K562 (cell line): ENCODE results near the gene APP. TPM values are rescaled to one million over a fixed set of nuclear protein-coding genes. Genes with fewer than 3 reads are reported as not detected.

Experiments
- ATAC-seq: fragments of 200-7000 bp; cut with Tn5 transposase; 3 replicates; pipeline ENCODE4 v1.9.1; 2020; ENCODE audit warnings: moderate library complexity
- BruUV-seq: library from RNA; stranded (reverse); fragments of 400-500 nt; replicated peaks from 2 replicates; lab custom pipeline; 2021; lab: Mats Ljungman, UMichigan
- CTCF ChIA-PET: fragments of 300-600 bp; formaldehyde crosslinking; extraction: SDS; loops from one replicate; lab custom pipeline; 2021; ENCODE audit warnings: low intra/inter-chr PET ratio; lab: Yijun Ruan, JAX
- POLR2A ChIA-PET: fragments of 300-600, 350-650 bp; sonication (Branson Sonifier 250); formaldehyde crosslinking; extraction: SDS; loops from one replicate; lab custom pipeline; 2021; ENCODE audit warnings: antibody characterized with exemption, inconsistent platforms; lab: Yijun Ruan, JAX
- DNase-seq, 4 experiments: peaks; one replicate each; pipeline versions ENCODE4 v3.0.0 to v3.0.0-alpha.2; 2011 to 2018; ENCODE audit warnings: low spot score in 3 of 4, mixed read lengths in 3 of 4; ENCODE audit errors: extremely low read depth in 1 of 4
- FAIRE-seq: peaks from 2 replicates; lab custom pipeline; 2011; peaks lifted over from hg19 to GRCh38; lab: Jason Lieb, UNC
- H2AFZ ChIP-seq: 2 replicates; pipeline ENCODE4 v1.6.0; 2011; ENCODE audit warnings: low read depth, low read length, control low read depth, inconsistent platforms
- H3K27ac ChIP-seq: fragments of 200-600 bp; 3 replicates; pipeline ENCODE4 v1.8.0; 2011; ENCODE audit warnings: low read depth, mild to moderate bottlenecking, control low read depth, inconsistent platforms, low read length, moderate library complexity, mixed read lengths; ENCODE audit errors: extremely low read depth
- H3K27me3 ChIP-seq, 2 experiments: fragments of 300-600 bp in 1 of 2; 2 replicates in 1 of 2; 3 replicates in 1 of 2; pipeline versions ENCODE4 v1.6.0 to v1.8.0; 2011; ENCODE audit warnings: inconsistent platforms in 2 of 2, low read length in 2 of 2, mild to moderate bottlenecking in 1 of 2, mixed read lengths in 1 of 2, moderate library complexity in 1 of 2; ENCODE audit not compliant: control insufficient read depth in 2 of 2, insufficient read depth in 2 of 2
- H3K36me3 ChIP-seq: fragments of 300-600 bp; 3 replicates; pipeline ENCODE4 v1.8.0; 2011; ENCODE audit warnings: mild to moderate bottlenecking, low read length, inconsistent platforms; ENCODE audit not compliant: control insufficient read depth, insufficient read depth
- H3K4me1 ChIP-seq, 2 experiments: fragments of 200-600 bp in 1 of 2; replicated peaks in 1 of 2; 2 replicates in 1 of 2; 3 replicates in 1 of 2; pipeline versions ENCODE4 v1.5.1 to v1.8.0; 2011; ENCODE audit warnings: inconsistent platforms in 2 of 2, low read length in 2 of 2, mild to moderate bottlenecking in 1 of 2, mixed read lengths in 1 of 2, moderate library complexity in 1 of 2; ENCODE audit not compliant: control insufficient read depth in 2 of 2, insufficient read depth in 2 of 2
- H3K4me2 ChIP-seq: 2 replicates; pipeline ENCODE4 v1.6.1; 2011; ENCODE audit warnings: low read length, control low read depth, inconsistent platforms, mixed read lengths; ENCODE audit not compliant: insufficient read depth
- H3K4me3 ChIP-seq: fragments of 200-600 bp; sonication (generic), shearing (Covaris generic); 2 replicates; pipeline ENCODE4 v1.5.1; 2016; ENCODE audit warnings: control low read depth, inconsistent platforms
- H3K79me2 ChIP-seq: fragments of 200-600 bp; 3 replicates; pipeline ENCODE4 v1.8.0; 2011; ENCODE audit warnings: low read length, inconsistent platforms; ENCODE audit not compliant: control insufficient read depth, insufficient read depth
- H3K9ac ChIP-seq, 2 experiments: 2 replicates each; pipeline versions ENCODE4 v1.6.0 to v1.6.1; 2011; ENCODE audit warnings: low read depth in 2 of 2, low read length in 2 of 2, control low read depth in 1 of 2, inconsistent platforms in 1 of 2, mild to moderate bottlenecking in 1 of 2, mixed read lengths in 1 of 2; ENCODE audit not compliant: insufficient read depth in 1 of 2
- H3K9me1 ChIP-seq: one replicate; pipeline ENCODE4 v1.6.0; 2011; ENCODE audit warnings: inconsistent platforms, mild to moderate bottlenecking, low read length, moderate library complexity; ENCODE audit not compliant: control insufficient read depth, insufficient read depth
- H3K9me3 ChIP-seq: replicated peaks from 2 replicates; pipeline ENCODE4 v1.5.1; 2011; ENCODE audit warnings: low read depth, low read length, inconsistent platforms; ENCODE audit not compliant: control insufficient read depth, insufficient read depth
- H4K20me1 ChIP-seq: replicated peaks from 2 replicates; pipeline ENCODE4 v1.6.1; 2011; ENCODE audit warnings: low read length, inconsistent platforms, mixed read lengths; ENCODE audit not compliant: control insufficient read depth, insufficient read depth
- KAT7 ChIP-seq: sonication (generic); formaldehyde crosslinking; IDR thresholded peaks from 2 replicates; pipeline ENCODE4 v1.8.0; 2022; ENCODE audit warnings: missing genetic modification reagents, mild to moderate bottlenecking, borderline replicate concordance
- MED1 ChIP-seq: sonication (generic); formaldehyde crosslinking; IDR thresholded peaks from 2 replicates; pipeline ENCODE4 v1.8.1; 2023; ENCODE audit warnings: missing genetic modification reagents, borderline replicate concordance
- SMARCE1 ChIP-seq: fragments of 450-650 bp; IDR thresholded peaks from 2 replicates; pipeline ENCODE4 v1.7.1; 2016; ENCODE audit warnings: mild to moderate bottlenecking
- SNIP1 ChIP-seq: fragments of 450-650 bp; IDR thresholded peaks from 2 replicates; pipeline ENCODE4 v1.7.1; 2017; ENCODE audit warnings: low read depth, mild to moderate bottlenecking
- TAL1 ChIP-seq: fragments of 450-650 bp; IDR thresholded peaks from 2 replicates; pipeline ENCODE4 v1.6.1; 2016; ENCODE audit warnings: mild to moderate bottlenecking
- YBX1 ChIP-seq: fragments of 450-650 bp; IDR thresholded peaks from 2 replicates; pipeline ENCODE4 v1.7.1; 2016; ENCODE audit warnings: mild to moderate bottlenecking
- ZNF143 ChIP-seq: sonication (generic); formaldehyde crosslinking; IDR thresholded peaks from 2 replicates; pipeline ENCODE4 v1.9.0; 2022; ENCODE audit warnings: mild to moderate bottlenecking, missing genetic modification reagents
- ZNF282 ChIP-seq: sonication (generic); formaldehyde crosslinking; IDR thresholded peaks from 2 replicates; pipeline ENCODE4 v1.8.1; 2023; ENCODE audit warnings: missing genetic modification reagents
- ZNF561 ChIP-seq: fragments of 450-650 bp; formaldehyde crosslinking; conservative IDR thresholded peaks from 2 replicates; pipeline ENCODE4 v1.4.0; 2020; ENCODE audit warnings: mild to moderate bottlenecking, moderate library complexity
- ZNF699 ChIP-seq: fragments of 250-450 bp; sonication (Bioruptor Pico); IDR thresholded peaks from 2 replicates; pipeline ENCODE4 v1.8.0; 2021; ENCODE audit warnings: mild to moderate bottlenecking, moderate library complexity; ENCODE audit not compliant: insufficient replicate concordance
- WGBS: fragments of 100-300 bp; shearing (Covaris generic); methylation state at CpG from one replicate; pipeline ENCODE4 v1.1.6; 2016; ENCODE audit warnings: low coverage, mixed read lengths; ENCODE audit not compliant: insufficient coverage; ENCODE audit errors: missing lambda C conversion rate; 5-methylcytosine and 5-hydroxymethylcytosine counted together
- in situ Hi-C: fragments of 300-500 bp; cut with MboI; formaldehyde crosslinking; loops from 4 replicates; pipeline ENCODE4 v1.15.0; 2018; ENCODE audit warnings: inconsistent platforms, mixed read lengths
- intact Hi-C: fragments of 100-400 bp; cut with micrococcal nuclease; formaldehyde crosslinking; loops from 2 replicates; pipeline ENCODE4 v1.14.2; 2022
- polyA plus RNA-seq, 8 experiments: library from polyadenylated mRNA; depleted of rRNA in 4 of 8; stranded (reverse) in 5 of 8; unstranded in 3 of 8; fragments of >200 nt; fragmentation: Nextera tagmentation in 2 of 8; fragmentation: Illumina TruSeq in 1 of 8; extraction: Ambion mirVana in 2 of 8; extraction: Trizol in 1 of 8; gene quantifications; 2 replicates each; pipeline versions ENCODE4 v1.2.1 to v1.2.3, GENCODE V29; 2011 to 2014; ENCODE audit warnings: inconsistent platforms in 1 of 8, missing spikeins in 1 of 8
- total RNA-seq, 7 experiments: library from RNA; depleted of rRNA in 6 of 7; stranded (reverse); fragments of >200 nt in 6 of 7; fragmentation: Illumina TruSeq in 2 of 7; extraction: Trizol in 2 of 7; gene quantifications; 2 replicates each; pipeline versions ENCODE4 v1.2.1 to v1.2.3, GENCODE V29; 2011 to 2021; ENCODE audit warnings: low replicate concordance in 1 of 7
- TF ChIP-seq, protein P1 (sequence below): sonication (generic); formaldehyde crosslinking; IDR thresholded peaks from 2 replicates; pipeline ENCODE4 v1.8.0; 2022; ENCODE audit warnings: mild to moderate bottlenecking, missing genetic modification reagents
- TF ChIP-seq, protein P2 (sequence below): fragments of 450-650 bp; IDR thresholded peaks from 2 replicates; pipeline ENCODE4 v1.6.1; 2017; ENCODE audit warnings: mild to moderate bottlenecking, moderate library complexity
- TF ChIP-seq, protein P3 (sequence below): fragments of 450-650 bp; conservative IDR thresholded peaks from 2 replicates; pipeline ENCODE4 v1.6.1; 2016; ENCODE audit warnings: missing genetic modification characterization, low read depth, mild to moderate bottlenecking, missing compliant biosample characterization, moderate library complexity
- TF ChIP-seq, protein P4 (sequence below): fragments of 450-650 bp; formaldehyde crosslinking; IDR thresholded peaks from 2 replicates; pipeline ENCODE4 v1.4.0; 2022; ENCODE audit warnings: missing genetic modification characterization

Gene APP
- total and polyA plus RNA-seq, 9 of the 15 experiments (the other 6 are each of a cell fraction or from before 2014, with no cell fraction given) = 0.01 to 1.5 (median 0.16) TPM; not detected in 5

- ChIA-PET POLR2A (no interaction called here), CTCF (no interaction called here)
- intact Hi-C loops = no loop called here
- WGBS = 0% methylated on average over 2 of the region's 2 CpGs
- H3K27ac ChIP-seq = no peak overlapping the region
- no peaks in the 10 kb centered on the region for H3K27me3 ChIP-seq
- no peaks in the 10 kb centered on the region for H3K9me1 ChIP-seq
- no TSS peak for BruUV-seq
- in situ Hi-C loops = no loop called here
- FAIRE-seq (no peak), ATAC-seq (no peak), DNase-seq (no peak)
- no peak overlapping the region for H3K4me3 ChIP-seq
- no peaks in the 10 kb centered on the region for H3K79me2 ChIP-seq
- TF ChIP-seq SNIP1 (no peak), YBX1 (no peak), ZNF561 (CRISPR knock-in tag) (no peak), MED1 (no peak), ZNF282 (no peak), KAT7 (CRISPR knock-in tag) (no peak), ZNF143 (no peak), ZNF699 (CRISPR knock-in tag) (no peak), SMARCE1 (no peak), TAL1 (no peak)
- TF ChIP-seq, protein P1, sequence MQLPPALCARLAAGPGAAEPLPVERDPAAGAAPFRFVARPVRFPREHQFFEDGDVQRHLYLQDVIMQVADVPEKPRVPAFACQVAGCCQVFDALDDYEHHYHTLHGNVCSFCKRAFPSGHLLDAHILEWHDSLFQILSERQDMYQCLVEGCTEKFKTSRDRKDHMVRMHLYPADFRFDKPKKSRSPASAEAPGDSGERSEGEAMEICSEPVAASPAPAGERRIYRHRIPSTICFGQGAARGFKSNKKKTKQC (CRISPR knock-in tag) = no peak
- TF ChIP-seq, protein P2, sequence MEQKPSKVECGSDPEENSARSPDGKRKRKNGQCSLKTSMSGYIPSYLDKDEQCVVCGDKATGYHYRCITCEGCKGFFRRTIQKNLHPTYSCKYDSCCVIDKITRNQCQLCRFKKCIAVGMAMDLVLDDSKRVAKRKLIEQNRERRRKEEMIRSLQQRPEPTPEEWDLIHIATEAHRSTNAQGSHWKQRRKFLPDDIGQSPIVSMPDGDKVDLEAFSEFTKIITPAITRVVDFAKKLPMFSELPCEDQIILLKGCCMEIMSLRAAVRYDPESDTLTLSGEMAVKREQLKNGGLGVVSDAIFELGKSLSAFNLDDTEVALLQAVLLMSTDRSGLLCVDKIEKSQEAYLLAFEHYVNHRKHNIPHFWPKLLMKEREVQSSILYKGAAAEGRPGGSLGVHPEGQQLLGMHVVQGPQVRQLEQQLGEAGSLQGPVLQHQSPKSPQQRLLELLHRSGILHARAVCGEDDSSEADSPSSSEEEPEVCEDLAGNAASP = no peak
- TF ChIP-seq, protein P3, sequence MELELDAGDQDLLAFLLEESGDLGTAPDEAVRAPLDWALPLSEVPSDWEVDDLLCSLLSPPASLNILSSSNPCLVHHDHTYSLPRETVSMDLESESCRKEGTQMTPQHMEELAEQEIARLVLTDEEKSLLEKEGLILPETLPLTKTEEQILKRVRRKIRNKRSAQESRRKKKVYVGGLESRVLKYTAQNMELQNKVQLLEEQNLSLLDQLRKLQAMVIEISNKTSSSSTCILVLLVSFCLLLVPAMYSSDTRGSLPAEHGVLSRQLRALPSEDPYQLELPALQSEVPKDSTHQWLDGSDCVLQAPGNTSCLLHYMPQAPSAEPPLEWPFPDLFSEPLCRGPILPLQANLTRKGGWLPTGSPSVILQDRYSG (tag) = no peak
- TF ChIP-seq, protein P4, sequence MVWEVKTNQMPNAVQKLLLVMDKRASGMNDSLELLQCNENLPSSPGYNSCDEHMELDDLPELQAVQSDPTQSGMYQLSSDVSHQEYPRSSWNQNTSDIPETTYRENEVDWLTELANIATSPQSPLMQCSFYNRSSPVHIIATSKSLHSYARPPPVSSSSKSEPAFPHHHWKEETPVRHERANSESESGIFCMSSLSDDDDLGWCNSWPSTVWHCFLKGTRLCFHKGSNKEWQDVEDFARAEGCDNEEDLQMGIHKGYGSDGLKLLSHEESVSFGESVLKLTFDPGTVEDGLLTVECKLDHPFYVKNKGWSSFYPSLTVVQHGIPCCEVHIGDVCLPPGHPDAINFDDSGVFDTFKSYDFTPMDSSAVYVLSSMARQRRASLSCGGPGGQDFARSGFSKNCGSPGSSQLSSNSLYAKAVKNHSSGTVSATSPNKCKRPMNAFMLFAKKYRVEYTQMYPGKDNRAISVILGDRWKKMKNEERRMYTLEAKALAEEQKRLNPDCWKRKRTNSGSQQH (CRISPR knock-in tag) = no peak
- H3K36me3 ChIP-seq = no peaks in the 10 kb centered on the region
- H3K4me2 ChIP-seq = no peak overlapping the region
- no peak overlapping the region for H3K9ac ChIP-seq
- no peaks in the 10 kb centered on the region for H4K20me1 ChIP-seq
- no peaks in the 10 kb centered on the region for H3K9me3 ChIP-seq
- no peak overlapping the region for H2AFZ ChIP-seq
- H3K4me1 ChIP-seq = no peaks in the 10 kb centered on the region
Measured at GRCh38 chr21:25901330-25901979, 269.1 kb downstream of the APP start.
